ENCODE results near the gene MRTFA.
A peak's percentile ranks its signal among the peaks of the same experiment; 100 is the strongest.

Gene MRTFA

GRCh38 chr22:40429481-40429880, 207.0 kb downstream of the MRTFA start:
- DNase-seq (ENCODE audit: low spot score): no peak
- POLR2A ChIA-PET (ENCODE audit: low non-redundant PET): no interaction called here
- peak overlapping the region; percentile 8; the same call in 1 of the 2 replicates for H3K27ac ChIP-seq
- TF ChIP-seq, protein P1, sequence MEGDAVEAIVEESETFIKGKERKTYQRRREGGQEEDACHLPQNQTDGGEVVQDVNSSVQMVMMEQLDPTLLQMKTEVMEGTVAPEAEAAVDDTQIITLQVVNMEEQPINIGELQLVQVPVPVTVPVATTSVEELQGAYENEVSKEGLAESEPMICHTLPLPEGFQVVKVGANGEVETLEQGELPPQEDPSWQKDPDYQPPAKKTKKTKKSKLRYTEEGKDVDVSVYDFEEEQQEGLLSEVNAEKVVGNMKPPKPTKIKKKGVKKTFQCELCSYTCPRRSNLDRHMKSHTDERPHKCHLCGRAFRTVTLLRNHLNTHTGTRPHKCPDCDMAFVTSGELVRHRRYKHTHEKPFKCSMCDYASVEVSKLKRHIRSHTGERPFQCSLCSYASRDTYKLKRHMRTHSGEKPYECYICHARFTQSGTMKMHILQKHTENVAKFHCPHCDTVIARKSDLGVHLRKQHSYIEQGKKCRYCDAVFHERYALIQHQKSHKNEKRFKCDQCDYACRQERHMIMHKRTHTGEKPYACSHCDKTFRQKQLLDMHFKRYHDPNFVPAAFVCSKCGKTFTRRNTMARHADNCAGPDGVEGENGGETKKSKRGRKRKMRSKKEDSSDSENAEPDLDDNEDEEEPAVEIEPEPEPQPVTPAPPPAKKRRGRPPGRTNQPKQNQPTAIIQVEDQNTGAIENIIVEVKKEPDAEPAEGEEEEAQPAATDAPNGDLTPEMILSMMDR (conservative IDR thresholded peaks at IDR 0.05; ENCODE audit: low read depth): no peak
- CTCF ChIA-PET: no interaction called here

- POLR2A ChIA-PET (ENCODE audit: low non-redundant PET): no interaction called here
- CTCF ChIA-PET: no interaction called here
- 0 out of 2 replicates have a peak overlapping the region, but pooled peaks have one; percentile 3 for H3K27ac ChIP-seq
- DNase-seq (ENCODE audit: low spot score): no peak
- TF ChIP-seq, protein P1 (conservative IDR thresholded peaks at IDR 0.05; ENCODE audit: low read depth): no peak
Observed at GRCh38 chr22:40428796-40429195, 207.7 kb downstream of the MRTFA start.

DNA sequence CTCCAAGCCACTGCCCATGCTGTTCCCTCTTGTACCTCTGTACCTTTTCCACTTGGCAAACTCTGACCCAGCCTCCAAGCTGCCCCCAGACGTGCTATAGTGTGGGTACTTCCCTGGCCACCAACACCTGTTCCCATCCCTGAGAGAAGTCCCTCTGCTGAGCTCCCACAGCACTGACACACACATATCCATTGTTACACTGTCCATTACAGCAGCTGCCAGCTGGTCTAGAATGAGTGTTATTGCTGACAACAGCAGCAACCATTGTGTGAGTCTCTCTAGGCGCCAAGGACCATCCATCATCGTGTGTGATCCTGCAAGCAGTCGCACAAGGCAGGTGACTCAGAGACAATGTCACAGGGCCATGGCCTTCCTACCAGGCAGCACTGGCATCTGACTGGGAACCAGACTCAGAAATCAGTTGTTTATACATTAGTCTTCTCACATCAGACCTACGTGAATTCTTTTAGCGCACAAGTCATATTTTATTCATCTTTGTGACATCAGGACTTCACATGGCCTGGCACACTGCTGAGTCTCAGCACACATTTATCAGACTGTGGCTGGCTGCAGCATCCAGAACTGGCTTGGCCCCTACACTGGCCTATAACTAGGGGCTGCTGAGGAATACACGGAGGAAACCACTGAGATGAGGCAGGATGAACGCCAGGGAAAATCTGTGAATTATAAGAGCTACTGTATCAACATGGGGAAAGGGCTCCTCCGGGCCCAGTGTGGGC, 209.8 kb downstream of the MRTFA start:
- ChIA-PET CTCF (no interaction called here), POLR2A (ENCODE audit: low non-redundant PET) (no interaction called here)
- no peak overlapping the region for H3K27ac ChIP-seq
- no peak for DNase-seq (ENCODE audit: low spot score)
- TF ChIP-seq, protein P1 (conservative IDR thresholded peaks at IDR 0.05; ENCODE audit: low read depth): no peak

DNA sequence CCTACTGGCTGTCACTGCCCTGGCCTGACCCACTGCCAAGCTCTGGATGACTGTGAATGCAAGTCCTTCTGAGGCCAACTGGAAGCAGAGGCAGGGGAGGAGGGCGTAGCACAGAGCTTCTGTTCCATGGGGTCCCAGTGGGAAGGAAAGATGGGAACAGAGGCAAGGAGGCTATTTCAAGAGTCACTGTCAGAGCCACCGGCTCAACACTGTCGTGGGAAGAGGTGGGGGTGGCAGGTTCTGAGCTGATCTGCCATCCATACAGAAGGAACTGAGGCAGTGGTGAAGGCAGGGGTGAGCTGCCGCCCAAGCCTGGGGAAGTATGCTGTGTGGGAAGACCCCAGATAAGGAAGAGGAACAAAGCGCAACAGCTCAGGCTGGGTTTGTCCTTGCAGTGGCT, 211.4 kb downstream of the MRTFA start:
- no peak for DNase-seq (ENCODE audit: low spot score)
- TF ChIP-seq, protein P1 (conservative IDR thresholded peaks at IDR 0.05; ENCODE audit: low read depth): no peak
- peak overlapping the region; percentile 3 for H3K27ac ChIP-seq
- CTCF ChIA-PET: no interaction called here
- POLR2A ChIA-PET (ENCODE audit: low non-redundant PET): no interaction called here

DNA sequence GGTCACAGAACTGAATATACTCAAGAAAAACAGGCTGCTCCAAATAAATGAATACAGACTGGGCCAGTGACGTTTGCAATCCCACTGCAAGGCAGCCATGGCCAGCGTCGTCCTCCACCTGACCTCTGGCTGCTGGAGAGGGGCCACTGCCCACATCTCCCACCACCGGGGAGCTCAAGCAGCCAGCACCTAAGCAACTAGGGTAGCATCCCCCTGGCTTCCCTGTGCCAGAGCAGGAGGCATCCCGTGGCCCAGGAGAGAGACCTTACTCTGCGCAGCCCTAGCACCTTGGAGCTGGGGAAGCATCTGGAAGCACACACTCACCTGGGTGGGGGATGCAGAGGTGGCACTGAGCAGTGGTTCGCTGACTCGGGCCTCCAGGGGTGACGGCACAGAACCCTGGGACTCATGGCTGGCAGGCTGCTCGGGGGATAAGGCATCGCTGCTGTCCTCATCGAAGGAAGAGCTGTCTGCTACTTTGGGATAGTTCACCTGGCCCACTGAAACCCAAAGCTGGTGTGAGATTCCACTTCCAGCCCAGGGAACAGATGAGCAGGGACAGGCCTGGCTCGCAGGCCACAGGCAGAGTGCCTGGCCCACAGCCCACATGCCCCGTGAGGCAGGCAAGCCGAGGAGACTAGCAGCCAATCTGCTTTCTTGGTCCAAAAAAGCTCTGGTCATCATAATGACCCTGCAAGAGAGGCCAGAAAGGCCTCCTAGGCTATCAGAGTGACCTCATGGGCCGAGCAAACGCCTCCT, 212.5 kb downstream of the MRTFA start:
- ChIA-PET CTCF (no interaction called here), POLR2A (ENCODE audit: low non-redundant PET) (no interaction called here)
- no peak for DNase-seq (ENCODE audit: low spot score)
- peak overlapping the region; percentile 36 for H3K27ac ChIP-seq
- TF ChIP-seq, protein P1 (conservative IDR thresholded peaks at IDR 0.05; ENCODE audit: low read depth): no peak

- TF ChIP-seq, protein P1 (conservative IDR thresholded peaks at IDR 0.05; ENCODE audit: low read depth): no peak
- CTCF ChIA-PET: no interaction called here
- POLR2A ChIA-PET (ENCODE audit: low non-redundant PET): no interaction called here
- no peak for DNase-seq (ENCODE audit: low spot score)
- H3K27ac ChIP-seq: peak overlapping the region; percentile 36
Observed at GRCh38 chr22:40423310-40423688, 213.2 kb downstream of the MRTFA start.
